LNCAP (cell line): ENCODE measurements around the gene EEIG1.

ENCODE experiments used
- TF ChIP-seq, protein P1 (sequence below): fragments of 450-650 bp; IDR thresholded peaks from 2 replicates; pipeline ENCODE4 v1.5.1; 2017; ENCODE audit warnings: mild to moderate bottlenecking

Gene EEIG1

DNA sequence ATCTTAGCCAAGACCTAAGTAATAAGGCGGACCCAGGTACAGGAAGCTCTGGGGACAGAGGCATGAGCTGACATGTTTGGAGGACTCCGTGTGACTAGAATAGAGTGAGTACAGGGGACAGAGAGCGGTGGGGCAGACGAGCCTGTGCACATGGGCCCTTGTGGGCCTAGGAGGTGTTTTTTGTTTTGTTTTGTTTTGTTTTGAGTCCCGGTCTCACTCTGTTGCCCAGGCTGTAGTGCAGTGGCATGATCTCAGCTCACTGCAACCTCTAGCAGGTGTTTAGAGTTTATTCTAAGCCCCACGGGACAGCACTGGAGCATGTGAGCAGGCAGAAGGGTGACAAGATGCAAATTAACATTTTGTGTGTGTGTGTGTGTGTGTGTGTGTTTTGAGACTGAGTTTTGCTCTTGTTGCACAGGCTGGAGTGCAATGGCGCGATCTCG lies 3.1 kb upstream of the EEIG1 start:
- TF ChIP-seq, protein P1, sequence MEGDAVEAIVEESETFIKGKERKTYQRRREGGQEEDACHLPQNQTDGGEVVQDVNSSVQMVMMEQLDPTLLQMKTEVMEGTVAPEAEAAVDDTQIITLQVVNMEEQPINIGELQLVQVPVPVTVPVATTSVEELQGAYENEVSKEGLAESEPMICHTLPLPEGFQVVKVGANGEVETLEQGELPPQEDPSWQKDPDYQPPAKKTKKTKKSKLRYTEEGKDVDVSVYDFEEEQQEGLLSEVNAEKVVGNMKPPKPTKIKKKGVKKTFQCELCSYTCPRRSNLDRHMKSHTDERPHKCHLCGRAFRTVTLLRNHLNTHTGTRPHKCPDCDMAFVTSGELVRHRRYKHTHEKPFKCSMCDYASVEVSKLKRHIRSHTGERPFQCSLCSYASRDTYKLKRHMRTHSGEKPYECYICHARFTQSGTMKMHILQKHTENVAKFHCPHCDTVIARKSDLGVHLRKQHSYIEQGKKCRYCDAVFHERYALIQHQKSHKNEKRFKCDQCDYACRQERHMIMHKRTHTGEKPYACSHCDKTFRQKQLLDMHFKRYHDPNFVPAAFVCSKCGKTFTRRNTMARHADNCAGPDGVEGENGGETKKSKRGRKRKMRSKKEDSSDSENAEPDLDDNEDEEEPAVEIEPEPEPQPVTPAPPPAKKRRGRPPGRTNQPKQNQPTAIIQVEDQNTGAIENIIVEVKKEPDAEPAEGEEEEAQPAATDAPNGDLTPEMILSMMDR = no peak

DNA sequence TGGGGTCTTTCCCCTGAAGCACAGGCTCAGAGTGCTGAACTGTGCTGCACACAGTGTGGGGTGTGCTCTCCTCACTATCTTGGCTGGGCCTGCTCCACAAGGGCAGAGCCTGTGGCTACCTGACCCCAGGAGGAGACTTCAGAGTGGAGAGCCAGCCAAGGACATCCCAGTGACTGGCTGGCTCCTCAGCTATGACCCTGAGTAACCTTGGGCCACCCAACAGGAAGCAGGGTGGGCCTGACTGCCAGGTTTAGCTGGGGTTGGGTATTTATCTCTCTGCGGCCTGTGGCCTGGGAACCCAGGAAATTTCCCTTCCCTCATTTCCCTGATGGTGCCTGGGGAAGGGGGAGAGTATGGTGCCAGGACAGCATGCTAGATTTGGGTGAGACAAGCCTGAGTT lies 2.1 kb upstream of the EEIG1 start:
- TF ChIP-seq, protein P1 = no peak

DNA sequence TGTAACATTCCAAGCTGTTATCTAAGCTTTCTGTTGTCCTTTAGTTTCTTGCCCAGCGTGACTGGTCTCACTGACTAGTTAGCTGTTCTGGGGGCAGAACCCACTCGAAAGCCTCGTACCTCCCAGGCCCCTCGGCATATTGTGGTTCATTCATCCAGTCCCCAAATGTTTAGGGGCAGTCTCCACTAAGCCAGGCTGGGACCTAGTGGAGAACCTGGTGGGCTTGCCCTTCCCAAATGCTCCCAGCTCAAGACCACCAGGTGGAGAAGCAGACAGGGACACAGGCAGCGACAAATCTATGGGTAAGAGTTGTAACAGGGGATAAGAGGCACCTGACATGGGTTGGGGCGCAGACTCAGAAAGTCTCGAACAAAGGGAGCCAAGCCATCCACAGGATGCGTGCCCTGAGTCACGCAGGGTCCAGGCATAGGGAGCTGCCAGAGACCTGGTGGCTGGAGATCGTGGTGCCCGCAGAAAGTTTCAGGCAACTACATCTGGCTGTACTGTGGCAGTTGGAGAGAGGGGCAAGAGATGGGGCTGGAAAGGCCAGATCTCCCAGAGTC lies 851 bp upstream of the EEIG1 start:
- TF ChIP-seq, protein P1 = no peak

DNA sequence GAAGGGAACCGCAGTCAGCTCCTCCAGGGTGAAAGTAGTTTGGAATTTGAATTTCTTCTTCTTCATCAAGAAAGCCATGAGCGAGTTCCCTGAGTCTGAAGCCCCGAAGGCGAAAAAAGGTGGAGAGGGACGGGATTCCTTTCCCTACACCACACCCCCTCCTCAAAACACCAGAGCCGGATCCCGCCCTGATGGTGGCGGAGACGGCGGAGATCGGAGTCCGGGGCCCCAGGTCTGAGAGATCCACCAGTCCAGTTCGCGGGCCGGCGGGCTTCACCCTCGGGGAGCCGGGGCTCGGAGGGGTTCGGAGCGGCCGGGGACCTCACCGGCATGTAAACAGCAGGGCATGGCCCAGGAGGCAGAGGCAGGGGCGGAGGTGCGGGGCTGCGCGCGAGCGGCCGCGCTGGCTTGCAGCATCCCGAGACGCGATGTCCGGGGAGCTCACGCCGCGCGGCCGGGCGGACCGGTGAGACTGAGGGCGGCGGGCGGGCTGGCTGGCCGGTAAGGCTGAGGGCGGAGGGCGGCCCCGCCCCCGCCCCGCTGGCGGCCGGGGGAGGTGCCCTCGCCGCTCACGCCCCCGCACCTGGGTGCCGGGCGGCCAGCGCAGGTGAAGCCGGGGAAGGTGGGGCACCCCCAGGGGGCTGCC lies 606 bp downstream of the EEIG1 start:
- TF ChIP-seq, protein P1 = no peak

DNA sequence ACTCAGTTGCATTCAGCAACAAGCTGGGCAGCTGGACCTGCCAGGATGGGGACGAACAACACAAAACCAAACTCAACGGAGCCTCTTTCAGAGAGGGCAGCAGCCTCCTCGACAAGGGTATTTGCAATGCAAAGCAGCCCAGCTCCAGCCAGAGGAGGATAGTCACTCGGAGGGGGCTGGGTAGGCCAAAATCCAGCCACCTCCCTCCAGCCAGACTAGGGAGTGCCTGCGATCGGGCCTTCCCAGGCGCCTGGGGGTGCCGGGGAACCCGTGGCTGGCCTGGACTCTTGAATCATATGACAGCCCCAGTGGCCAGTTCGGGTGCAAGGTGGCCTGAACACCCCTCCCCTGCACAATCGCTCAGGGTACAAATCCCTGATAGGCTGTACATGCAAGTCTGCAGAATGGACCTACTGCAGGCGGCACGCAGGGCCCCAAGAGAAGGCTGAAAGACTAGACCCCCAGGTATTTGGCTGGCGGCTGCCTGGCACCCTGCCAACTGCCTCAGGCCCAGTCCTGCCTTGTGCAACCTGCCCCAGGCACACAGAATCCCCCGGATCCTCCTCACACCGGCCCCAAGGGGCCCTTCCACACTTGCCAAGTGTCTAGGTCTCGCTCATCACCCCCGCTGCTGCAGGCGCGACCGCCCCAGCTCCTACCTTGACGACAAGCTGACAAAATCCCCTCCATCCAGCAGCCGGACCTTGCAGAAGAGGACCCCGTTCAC lies 1.3 kb downstream of the EEIG1 start:
- TF ChIP-seq, protein P1 = no peak

DNA sequence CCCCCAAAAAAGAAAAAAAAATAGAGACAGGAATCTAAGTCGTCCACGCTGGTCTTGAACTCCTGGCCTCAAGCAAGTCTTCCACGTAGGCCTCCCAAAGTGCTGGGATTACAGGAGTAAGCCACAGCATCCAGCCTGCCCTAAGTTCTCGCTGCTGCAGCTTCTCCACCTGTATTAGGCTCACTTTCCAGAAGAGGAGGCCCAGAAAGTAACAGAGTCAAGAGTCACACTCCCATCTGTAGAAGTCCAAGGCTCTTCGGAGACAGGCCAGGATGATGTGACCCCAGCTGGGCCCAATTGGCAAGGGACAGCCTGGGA lies 1.8 kb downstream of the EEIG1 start:
- TF ChIP-seq, protein P1 = no peak

DNA sequence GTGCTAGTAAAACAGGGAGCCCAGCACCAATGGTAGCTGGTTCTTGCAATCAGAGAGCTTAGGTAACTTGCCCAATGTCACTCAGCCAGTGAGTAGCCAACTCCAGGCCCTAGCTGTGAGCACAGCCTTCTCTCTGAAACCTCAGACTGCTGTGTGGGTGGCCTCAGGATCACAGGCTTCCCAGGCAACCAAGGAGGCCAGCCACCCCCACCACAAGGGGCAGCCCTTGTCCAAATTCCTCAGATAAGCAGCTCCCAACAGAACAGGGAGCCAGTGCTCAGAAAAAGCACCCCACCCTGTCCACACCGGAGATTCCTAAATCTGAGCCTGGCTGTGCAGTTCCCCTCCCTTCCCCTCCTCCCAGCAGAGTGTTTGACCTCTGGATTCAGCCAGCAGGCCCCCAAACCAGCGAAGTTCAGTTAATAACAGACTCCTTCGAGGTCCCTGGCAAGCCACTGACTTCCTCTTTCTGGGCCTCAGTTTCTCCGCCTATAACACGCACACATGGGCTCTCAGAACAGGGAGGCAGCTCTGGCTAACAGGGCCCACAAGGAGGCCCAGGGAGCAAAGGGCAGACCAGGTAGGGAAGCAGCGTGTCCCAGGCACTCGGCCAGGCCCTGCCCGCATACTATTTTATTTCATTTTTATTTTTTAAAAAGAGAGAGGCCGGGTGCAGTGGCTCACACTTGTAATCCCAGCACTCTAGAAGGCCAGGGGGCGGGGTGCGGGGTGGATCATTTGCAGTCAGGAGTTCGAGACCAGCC lies 2.7 kb downstream of the EEIG1 start:
- TF ChIP-seq, protein P1 = no peak
